ENCODE data around the gene WDR72. TPM values are rescaled to one million over a fixed set of nuclear protein-coding genes. Genes with fewer than 3 reads are reported as not detected.

WDR72 gene
- total and polyA plus RNA-seq, 12 donors, result 0.09 TPM; not detected in 11

DNA sequence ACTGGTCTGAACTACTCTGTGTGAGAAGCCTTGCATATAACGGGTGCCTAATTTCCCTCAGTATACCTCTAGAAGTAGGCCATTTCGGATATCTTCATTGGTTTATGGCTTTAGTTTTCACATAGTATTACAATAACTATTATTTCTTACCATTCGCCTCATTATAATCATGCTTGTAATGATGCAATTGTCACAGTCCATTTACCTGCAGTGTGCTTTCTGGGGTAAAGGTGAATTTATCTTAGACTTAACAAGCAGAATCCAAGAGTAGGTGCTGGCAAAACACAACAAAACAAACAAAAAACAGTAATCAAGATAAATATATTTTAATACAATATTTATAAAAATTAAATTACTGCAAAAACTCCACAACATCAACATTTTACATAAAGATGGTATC is 246.0 kb downstream of the WDR72 start:
- H3K9me3 ChIP-seq, result peaks cover 0 to 3% (median 0%) of the 10 kb centered on the region in 11 donors
- ATAC-seq (no peak), DNase-seq (no peak)
- no peaks in the 10 kb centered on the region for H3K4me1 ChIP-seq
- H3K27me3 ChIP-seq, result peaks cover 0 to 3% (median 0%) of the 10 kb centered on the region in 7 donors
- no peak overlapping the region for H3K27ac ChIP-seq
- TF ChIP-seq, protein P1, sequence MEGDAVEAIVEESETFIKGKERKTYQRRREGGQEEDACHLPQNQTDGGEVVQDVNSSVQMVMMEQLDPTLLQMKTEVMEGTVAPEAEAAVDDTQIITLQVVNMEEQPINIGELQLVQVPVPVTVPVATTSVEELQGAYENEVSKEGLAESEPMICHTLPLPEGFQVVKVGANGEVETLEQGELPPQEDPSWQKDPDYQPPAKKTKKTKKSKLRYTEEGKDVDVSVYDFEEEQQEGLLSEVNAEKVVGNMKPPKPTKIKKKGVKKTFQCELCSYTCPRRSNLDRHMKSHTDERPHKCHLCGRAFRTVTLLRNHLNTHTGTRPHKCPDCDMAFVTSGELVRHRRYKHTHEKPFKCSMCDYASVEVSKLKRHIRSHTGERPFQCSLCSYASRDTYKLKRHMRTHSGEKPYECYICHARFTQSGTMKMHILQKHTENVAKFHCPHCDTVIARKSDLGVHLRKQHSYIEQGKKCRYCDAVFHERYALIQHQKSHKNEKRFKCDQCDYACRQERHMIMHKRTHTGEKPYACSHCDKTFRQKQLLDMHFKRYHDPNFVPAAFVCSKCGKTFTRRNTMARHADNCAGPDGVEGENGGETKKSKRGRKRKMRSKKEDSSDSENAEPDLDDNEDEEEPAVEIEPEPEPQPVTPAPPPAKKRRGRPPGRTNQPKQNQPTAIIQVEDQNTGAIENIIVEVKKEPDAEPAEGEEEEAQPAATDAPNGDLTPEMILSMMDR (IDR thresholded peaks at IDR 0.05), result no peak
- no peaks in the 10 kb centered on the region for H3K36me3 ChIP-seq
- 89 to 90% methylated on average over 3 of the region's 3 CpGs for WGBS, 2 donors
- intact Hi-C loops (cut with DNase I), result no loop called here
- no peak overlapping the region for H3K4me3 ChIP-seq

DNA sequence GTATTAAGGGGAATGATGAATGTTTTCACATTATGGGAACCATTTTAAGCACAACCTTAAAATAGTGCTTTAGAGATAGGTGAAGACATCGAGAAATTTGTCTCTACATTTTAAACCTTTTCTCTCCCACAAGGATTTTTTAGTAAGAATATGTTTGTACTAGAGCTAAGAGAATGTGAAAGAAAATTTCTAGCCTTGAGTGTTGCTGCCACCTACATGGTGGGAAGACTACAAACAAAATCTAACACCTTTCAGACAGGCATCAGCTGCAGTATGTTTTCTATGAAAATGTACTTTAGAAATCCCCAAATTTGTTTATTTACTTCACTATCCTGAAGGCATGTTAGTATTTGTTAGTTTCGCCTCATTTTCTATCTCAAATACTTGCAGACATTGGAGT is 247.4 kb downstream of the WDR72 start:
- no peaks in the 10 kb centered on the region for H3K4me1 ChIP-seq
- intact Hi-C loops (cut with DNase I), result no loop called here
- no peaks in the 10 kb centered on the region for H3K36me3 ChIP-seq
- peaks cover 0 to 3% (median 0%) of the 10 kb centered on the region in 7 donors for H3K27me3 ChIP-seq
- no peak for DNase-seq
- 77 to 82% methylated on average over 2 of the region's 2 CpGs for WGBS, 2 donors
- no peak overlapping the region for H3K4me3 ChIP-seq
- H3K9me3 ChIP-seq, result peaks cover 0 to 4% (median 0%) of the 10 kb centered on the region in 11 donors
- no peak for ATAC-seq
- TF ChIP-seq, protein P1 (IDR thresholded peaks at IDR 0.05), result no peak
- H3K27ac ChIP-seq, result no peak overlapping the region

GRCh38 chr15:53511175-53511574 is 248.3 kb downstream of the WDR72 start:
- no peak overlapping the region for H3K4me3 ChIP-seq
- TF ChIP-seq, protein P1 (IDR thresholded peaks at IDR 0.05), result no peak
- intact Hi-C loops (cut with DNase I), result no loop called here
- H3K36me3 ChIP-seq, result no peaks in the 10 kb centered on the region
- H3K27me3 ChIP-seq, result peaks cover 0 to 3% (median 0%) of the 10 kb centered on the region in 7 donors
- no peak for ATAC-seq
- no peaks in the 10 kb centered on the region for H3K4me1 ChIP-seq
- peaks cover 0 to 4% (median 0%) of the 10 kb centered on the region in 11 donors for H3K9me3 ChIP-seq
- H3K27ac ChIP-seq, result no peak overlapping the region
- no peak for DNase-seq

- DNase-seq, result no peak
- no peak for ATAC-seq
- Histone ChIP-seq H3K27me3 (peaks cover 0 to 3% (median 0%) of the 10 kb centered on the region in 7 donors), H3K4me3 (no peak overlapping the region), H3K4me1 (no peaks in the 10 kb centered on the region), H3K27ac (no peak overlapping the region), H3K36me3 (no peaks in the 10 kb centered on the region), H3K9me3 (peaks cover 0 to 4% (median 0%) of the 10 kb centered on the region in 11 donors)
- intact Hi-C loops (cut with DNase I), result no loop called here
- WGBS, 2 donors, result 69 to 72% methylated on average over 2 of the region's 2 CpGs
- TF ChIP-seq, protein P1 (IDR thresholded peaks at IDR 0.05), result no peak
Measured at GRCh38 chr15:53506370-53506769, 253.1 kb downstream of the WDR72 start.

Measured in heart right ventricle (tissue), 16 donors.